GM10266 (cell line): ENCODE data around the gene SLC25A25.
A peak's percentile ranks its signal among the peaks of the same experiment; 100 is the strongest.
"Not testable (repeated sequence)": the region's sequence is repeated elsewhere in the genome, so short reads cannot be mapped to it uniquely, and the experiment has no call there.

Source experiments
- DNase-seq: peaks from one replicate; pipeline ENCODE4 v3.0.0; 2012; ENCODE audit errors: extremely low spot score
- CTCF ChIP-seq: IDR thresholded peaks from 2 replicates; pipeline ENCODE4 v1.5.1; 2012; ENCODE audit warnings: mild to moderate bottlenecking, low read depth; ENCODE audit not compliant: control insufficient read depth, insufficient read depth; ENCODE audit errors: missing control alignments

SLC25A25 gene

GRCh38 chr9:128067645-128068385 is at the start of gene SLC25A25:
TSS of gene SLC25A25 (plus strand) at chr9:128068232. CDS start at chr9:128068320, 88 bp downstream.
- peak; percentile 99 for DNase-seq
- no peak for TF ChIP-seq CTCF

- TF ChIP-seq CTCF = peak; percentile 16
- no peak for DNase-seq
Observed at GRCh38 chr9:128020692-128021091, 47.3 kb upstream of the SLC25A25 start.

DNA sequence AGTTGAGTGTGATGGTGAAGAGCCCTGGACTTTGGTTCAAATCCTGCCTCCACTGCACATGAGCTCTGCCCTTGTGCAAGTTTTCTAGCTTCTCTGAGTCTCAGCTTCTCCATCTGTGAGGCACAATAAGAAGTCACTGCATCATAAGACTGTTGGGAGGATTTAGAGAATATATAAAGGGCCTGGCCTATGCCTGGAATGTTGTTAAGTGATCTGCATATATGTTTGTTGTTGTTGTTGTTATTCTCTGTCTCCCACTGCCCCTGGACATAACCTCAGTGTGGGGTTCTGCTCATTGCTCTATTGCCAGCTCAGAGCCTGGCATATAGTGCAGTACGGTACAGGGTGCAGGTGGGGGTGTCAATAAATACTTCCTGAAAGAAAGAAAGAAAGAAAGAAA is 46.9 kb upstream of the SLC25A25 start:
- no peak for TF ChIP-seq CTCF
- DNase-seq = no peak

DNA sequence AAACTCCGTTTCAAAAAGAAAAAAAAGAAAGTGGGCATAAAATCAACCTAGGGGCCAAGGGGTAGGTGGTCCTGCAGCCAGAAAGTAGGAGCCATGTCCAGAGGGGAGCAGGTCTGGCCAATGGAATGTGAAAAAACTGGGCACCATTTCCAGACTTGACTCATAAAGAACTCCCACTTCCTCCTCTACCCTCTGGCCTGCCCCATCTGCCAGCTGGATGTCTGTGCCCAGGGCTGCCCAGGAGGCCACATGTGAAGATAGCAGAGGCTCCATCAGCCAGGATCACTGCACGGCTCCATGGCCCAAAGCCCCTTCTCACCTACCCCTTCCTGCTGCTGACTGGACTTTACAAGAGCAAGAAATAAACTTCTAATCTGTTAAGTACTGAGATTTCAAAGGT is 45.1 kb upstream of the SLC25A25 start:
- no peak for TF ChIP-seq CTCF
- no peak for DNase-seq

DNA sequence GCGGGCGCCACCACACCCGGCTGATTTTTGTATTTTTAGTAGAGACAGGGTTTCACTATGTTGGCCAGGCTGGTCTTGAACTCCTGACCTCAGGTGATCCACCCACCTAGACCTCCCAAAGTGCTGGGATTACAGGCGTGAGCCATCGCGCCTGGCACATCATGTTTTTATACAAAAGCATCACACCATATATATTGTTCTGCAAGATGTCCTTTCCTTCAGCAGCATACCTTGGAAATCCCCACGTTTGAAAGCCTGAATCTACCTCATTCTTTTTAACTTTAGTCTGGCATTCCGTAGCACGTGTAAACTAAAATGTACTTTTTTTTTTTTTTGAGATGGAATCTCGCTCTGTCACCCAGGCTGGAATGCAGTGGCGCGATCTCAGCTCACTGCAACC is 44.4 kb upstream of the SLC25A25 start:
- not testable (repeated sequence) for DNase-seq

DNA sequence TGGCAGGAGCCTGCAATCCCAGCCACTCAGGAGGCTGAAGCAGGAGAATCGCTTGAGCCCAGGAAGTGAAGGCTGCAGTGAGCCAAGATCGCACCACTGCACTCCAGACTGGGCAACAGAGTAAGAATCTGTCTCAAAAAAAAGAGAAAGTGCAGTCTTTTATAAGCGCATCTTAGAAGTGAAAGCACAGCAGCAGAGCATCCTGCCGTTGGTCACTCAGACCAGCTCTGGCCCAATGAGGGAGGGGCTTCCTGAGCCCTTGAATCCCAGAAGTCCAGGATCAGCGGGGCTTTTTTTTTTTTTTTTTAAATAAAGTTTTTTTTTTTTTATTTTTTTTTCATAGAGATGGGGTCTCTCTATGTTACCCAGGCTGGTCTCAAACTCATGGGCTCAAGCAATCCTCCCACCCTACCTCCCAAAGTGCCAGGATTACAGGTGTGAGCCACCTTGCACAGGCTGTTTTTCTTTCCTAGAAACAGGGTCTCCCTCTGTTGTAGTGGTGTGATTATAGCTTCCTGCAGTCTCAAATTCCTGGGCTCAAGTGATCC is 43.2 kb upstream of the SLC25A25 start:
- no peak for TF ChIP-seq CTCF
- DNase-seq = no peak

GRCh38 chr9:128025736-128026135 is 42.3 kb upstream of the SLC25A25 start:
- TF ChIP-seq CTCF = no peak
- no peak for DNase-seq
